Keratinocyte (primary cell): ENCODE data around the gene CORO2A.

Experiments
- CTCF ChIP-seq, 3 experiments: IDR thresholded peaks in 1 of 3; conservative IDR thresholded peaks in 1 of 3; optimal IDR thresholded peaks in 1 of 3; 2 replicates in 2 of 3; 3 replicates in 1 of 3; pipeline versions ENCODE3 to v1.5.1; 2011; ENCODE audit warnings: low read length in 3 of 3, mild to moderate bottlenecking in 3 of 3, moderate library complexity in 2 of 3, control low read depth in 1 of 3, inconsistent platforms in 1 of 3; ENCODE audit not compliant: insufficient read depth in 2 of 3; ENCODE audit errors: extremely low read depth in 1 of 3
- EZH2 ChIP-seq: IDR thresholded peaks from one replicate; pipeline ENCODE4 v1.6.1; 2012; ENCODE audit warnings: inconsistent platforms, mild to moderate bottlenecking, low read length, moderate library complexity

- peak; percentile 81 to 94 (median 88) for TF ChIP-seq CTCF (optimal IDR thresholded peaks at IDR 0.05 in 1 of 3, IDR thresholded peaks at IDR 0.05 in 1 of 3, conservative IDR thresholded peaks at IDR 0.05 in 1 of 3; ENCODE audit: extremely low read depth in 1 of 3, insufficient read depth in 2 of 3, low read length in 3 of 3)
- TF ChIP-seq EZH2, result no peak
Measured at GRCh38 chr9:98074115-98074990, 118.1 kb downstream of the CORO2A start.
